HepG2 (cell line): ENCODE results near the gene CAD. TPM values are rescaled to one million over a fixed set of nuclear protein-coding genes. Genes with fewer than 3 reads are reported as not detected.

Source experiments
- AKAP8 ChIP-seq: sonication (generic); formaldehyde crosslinking; IDR thresholded peaks from 2 replicates; pipeline ENCODE4 v1.5.1; 2020; ENCODE audit warnings: mild to moderate bottlenecking, missing genetic modification reagents
- CBX1 ChIP-seq: IDR thresholded peaks from one replicate; pipeline ENCODE4 v1.6.1; 2016; ENCODE audit warnings: antibody characterized with exemption, low read depth
- DR1 ChIP-seq: sonication (generic); formaldehyde crosslinking; IDR thresholded peaks from 2 replicates; pipeline ENCODE4 v1.8.0; 2021; ENCODE audit warnings: mild to moderate bottlenecking, missing genetic modification reagents, inconsistent platforms
- GZF1 ChIP-seq: sonication (generic); formaldehyde crosslinking; IDR thresholded peaks from 2 replicates; pipeline ENCODE4 v1.5.1; 2020; ENCODE audit warnings: mild to moderate bottlenecking, missing genetic modification reagents
- HCFC1 ChIP-seq: fragments of 150-350 bp; IDR thresholded peaks from 2 replicates; pipeline ENCODE4 v1.6.1; 2014; ENCODE audit warnings: low read depth, low read length
- HDAC2 ChIP-seq: sonication (generic); formaldehyde crosslinking; IDR thresholded peaks from 2 replicates; pipeline ENCODE4 v1.4.0; 2020; ENCODE audit warnings: missing genetic modification reagents
- HOXA5 ChIP-seq: sonication (generic); formaldehyde crosslinking; IDR thresholded peaks from 2 replicates; pipeline ENCODE4 v1.4.0; 2020; ENCODE audit warnings: missing genetic modification reagents
- JUN ChIP-seq: sonication (generic); formaldehyde crosslinking; IDR thresholded peaks from 2 replicates; pipeline ENCODE4 v1.4.0; 2020; ENCODE audit warnings: mild to moderate bottlenecking, missing genetic modification reagents
- KLF12 ChIP-seq: sonication (generic); formaldehyde crosslinking; IDR thresholded peaks from 2 replicates; pipeline ENCODE4 v1.4.0; 2020; ENCODE audit warnings: missing genetic modification reagents, borderline replicate concordance
- WIZ ChIP-seq: sonication (generic); formaldehyde crosslinking; IDR thresholded peaks from 2 replicates; pipeline ENCODE4 v1.5.1; 2020; ENCODE audit warnings: mild to moderate bottlenecking, missing genetic modification reagents
- ZFP41 ChIP-seq: sonication (generic); formaldehyde crosslinking; IDR thresholded peaks from 2 replicates; pipeline ENCODE4 v1.4.0; 2020; ENCODE audit warnings: mild to moderate bottlenecking, missing genetic modification reagents, borderline replicate concordance
- ZFY ChIP-seq: sonication (generic); formaldehyde crosslinking; IDR thresholded peaks from 2 replicates; pipeline ENCODE4 v1.4.0; 2020; ENCODE audit warnings: missing genetic modification reagents
- ZNF12 ChIP-seq: sonication (generic); formaldehyde crosslinking; IDR thresholded peaks from 2 replicates; pipeline ENCODE4 v1.5.0; 2020; ENCODE audit warnings: missing genetic modification reagents
- ZNF331 ChIP-seq: sonication (generic); formaldehyde crosslinking; IDR thresholded peaks from 2 replicates; pipeline ENCODE4 v1.4.0; 2020; ENCODE audit warnings: missing genetic modification reagents
- ZNF430 ChIP-seq: sonication (generic); formaldehyde crosslinking; IDR thresholded peaks from 2 replicates; pipeline ENCODE4 v1.9.0; 2021; ENCODE audit warnings: mild to moderate bottlenecking, missing genetic modification reagents
- ZNF557 ChIP-seq: sonication (generic); formaldehyde crosslinking; IDR thresholded peaks from 2 replicates; pipeline ENCODE4 v1.4.0; 2020; ENCODE audit warnings: missing genetic modification reagents
- ZNF644 ChIP-seq: IDR thresholded peaks from 2 replicates; pipeline ENCODE4 v1.6.1; 2016; ENCODE audit warnings: low read depth
- polyA plus RNA-seq, 8 experiments: library from polyadenylated mRNA; depleted of rRNA in 3 of 8; stranded (reverse) in 7 of 8; unstranded in 1 of 8; fragments of >200 nt; fragmentation: Illumina TruSeq in 4 of 8; extraction: Trizol in 4 of 8; gene quantifications; 2 replicates each; pipeline versions ENCODE4 v1.2.1 to v1.2.3, GENCODE V29; 2011 to 2016; ENCODE audit warnings: low read depth in 4 of 8, missing spikeins in 1 of 8, mixed read lengths in 1 of 8; ENCODE audit not compliant: insufficient read depth in 1 of 8
- total RNA-seq, 5 experiments: library from RNA; depleted of rRNA; stranded (reverse); fragments of >200 nt; fragmentation: Illumina TruSeq; extraction: Trizol; gene quantifications; 2 replicates each; pipeline ENCODE4 v1.2.3, GENCODE V29; 2016; ENCODE audit warnings: low read depth in 1 of 5
- TF ChIP-seq, protein P1 (sequence below), 2 experiments: sonication (generic) in 1 of 2; formaldehyde crosslinking in 1 of 2; IDR thresholded peaks; 2 replicates each; pipeline versions ENCODE4 v1.4.0 to v1.6.1; 2018 to 2020; ENCODE audit warnings: missing genetic modification reagents in 2 of 2, borderline replicate concordance in 1 of 2, low read depth in 1 of 2, mild to moderate bottlenecking in 1 of 2, missing biosample characterization in 1 of 2
- TF ChIP-seq, protein P2 (sequence below): sonication (generic); formaldehyde crosslinking; IDR thresholded peaks from 2 replicates; pipeline ENCODE4 v1.9.0; 2021; ENCODE audit warnings: mild to moderate bottlenecking, missing genetic modification reagents

CAD gene
- total and polyA plus RNA-seq, 2 of the 13 experiments (the other 11 are each of a cell fraction or from before 2014, with no cell fraction given), result 21.7 to 37.0 TPM

DNA sequence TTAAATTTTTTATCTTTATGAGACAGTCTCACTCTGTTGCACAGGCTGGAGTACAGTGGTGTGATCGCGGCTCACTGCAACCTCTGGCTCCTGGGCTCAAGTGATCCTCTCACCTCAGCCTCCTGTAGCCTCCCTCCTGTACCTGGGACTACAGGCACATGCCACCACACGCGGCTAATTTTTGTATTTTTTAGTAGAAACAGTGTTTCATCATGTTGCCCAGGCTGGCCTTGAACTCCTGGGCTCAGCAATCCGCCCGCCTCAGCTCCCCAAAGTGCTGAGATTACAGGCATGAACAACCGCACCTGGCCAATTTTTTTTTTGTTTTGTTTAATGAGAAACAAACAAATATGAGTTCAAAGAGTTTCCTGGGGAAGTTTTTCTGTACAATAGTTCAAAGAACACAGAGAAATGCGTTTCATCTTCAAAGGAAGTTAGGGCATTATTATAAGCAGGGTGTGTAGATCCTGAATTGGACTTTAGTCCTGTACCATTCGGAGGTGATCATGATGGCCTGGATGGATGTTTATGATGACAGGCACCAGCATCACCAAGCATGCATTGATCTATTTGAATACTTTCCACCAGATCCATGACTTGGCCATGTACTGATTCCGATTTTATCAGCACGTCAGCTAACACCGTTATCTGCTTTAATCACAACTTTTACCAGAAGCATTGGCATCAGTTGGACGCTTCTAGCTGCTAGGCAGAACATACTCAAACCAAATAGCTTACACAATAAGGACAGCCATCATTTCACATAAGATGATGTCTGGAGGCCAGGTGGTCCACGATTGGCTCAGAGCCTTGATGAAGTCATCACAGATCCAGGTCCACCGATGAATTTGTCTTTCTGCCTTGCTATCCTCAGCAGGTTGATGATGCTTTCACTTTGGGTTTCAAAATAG lies 39.5 kb upstream of the CAD start (continued):
- TF ChIP-seq, protein P1, sequence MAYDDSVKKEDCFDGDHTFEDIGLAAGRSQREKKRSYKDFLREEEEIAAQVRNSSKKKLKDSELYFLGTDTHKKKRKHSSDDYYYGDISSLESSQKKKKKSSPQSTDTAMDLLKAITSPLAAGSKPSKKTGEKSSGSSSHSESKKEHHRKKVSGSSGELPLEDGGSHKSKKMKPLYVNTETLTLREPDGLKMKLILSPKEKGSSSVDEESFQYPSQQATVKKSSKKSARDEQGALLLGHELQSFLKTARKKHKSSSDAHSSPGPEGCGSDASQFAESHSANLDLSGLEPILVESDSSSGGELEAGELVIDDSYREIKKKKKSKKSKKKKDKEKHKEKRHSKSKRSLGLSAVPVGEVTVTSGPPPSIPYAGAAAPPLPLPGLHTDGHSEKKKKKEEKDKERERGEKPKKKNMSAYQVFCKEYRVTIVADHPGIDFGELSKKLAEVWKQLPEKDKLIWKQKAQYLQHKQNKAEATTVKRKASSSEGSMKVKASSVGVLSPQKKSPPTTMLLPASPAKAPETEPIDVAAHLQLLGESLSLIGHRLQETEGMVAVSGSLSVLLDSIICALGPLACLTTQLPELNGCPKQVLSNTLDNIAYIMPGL (CRISPR knock-in tag; IDR thresholded peaks at IDR 0.05; ENCODE audit: borderline replicate concordance in 1 of 2, low read depth in 1 of 2), result peak in 1 of 2 experiments; percentile 24; a peak in 1 of 4 replicates
- TF ChIP-seq ZNF430 (CRISPR knock-in tag) (peak; percentile 7), ZNF644 (CRISPR knock-in tag) (peak; percentile 47), ZNF557 (no peak), ZNF331 (CRISPR knock-in tag) (peak; percentile 89), HOXA5 (CRISPR knock-in tag) (peak; percentile 94), WIZ (0 out of 2 replicates have a peak, but pooled peaks have one; percentile 5), JUN (no peak; the same call in 1 of the 2 replicates), ZFY (CRISPR knock-in tag) (peak; percentile 54; the same call in 1 of the 2 replicates), AKAP8 (CRISPR knock-in tag) (peak; percentile 86; the same call in 1 of the 2 replicates), ZNF12 (CRISPR knock-in tag) (peak; percentile 56; the same call in 1 of the 2 replicates), HCFC1 (0 out of 2 replicates have a peak, but pooled peaks have one; percentile 19), CBX1 (peak; percentile 56), HDAC2 (CRISPR knock-in tag) (peak; percentile 81), ZFP41 (CRISPR knock-in tag) (peak; percentile 79; the same call in 1 of the 2 replicates), KLF12 (CRISPR knock-in tag) (0 out of 2 replicates have a peak, but pooled peaks have one; percentile 81), GZF1 (CRISPR knock-in tag) (peak; percentile 30; the same call in 1 of the 2 replicates), DR1 (CRISPR knock-in tag) (no peak)
- TF ChIP-seq, protein P2, sequence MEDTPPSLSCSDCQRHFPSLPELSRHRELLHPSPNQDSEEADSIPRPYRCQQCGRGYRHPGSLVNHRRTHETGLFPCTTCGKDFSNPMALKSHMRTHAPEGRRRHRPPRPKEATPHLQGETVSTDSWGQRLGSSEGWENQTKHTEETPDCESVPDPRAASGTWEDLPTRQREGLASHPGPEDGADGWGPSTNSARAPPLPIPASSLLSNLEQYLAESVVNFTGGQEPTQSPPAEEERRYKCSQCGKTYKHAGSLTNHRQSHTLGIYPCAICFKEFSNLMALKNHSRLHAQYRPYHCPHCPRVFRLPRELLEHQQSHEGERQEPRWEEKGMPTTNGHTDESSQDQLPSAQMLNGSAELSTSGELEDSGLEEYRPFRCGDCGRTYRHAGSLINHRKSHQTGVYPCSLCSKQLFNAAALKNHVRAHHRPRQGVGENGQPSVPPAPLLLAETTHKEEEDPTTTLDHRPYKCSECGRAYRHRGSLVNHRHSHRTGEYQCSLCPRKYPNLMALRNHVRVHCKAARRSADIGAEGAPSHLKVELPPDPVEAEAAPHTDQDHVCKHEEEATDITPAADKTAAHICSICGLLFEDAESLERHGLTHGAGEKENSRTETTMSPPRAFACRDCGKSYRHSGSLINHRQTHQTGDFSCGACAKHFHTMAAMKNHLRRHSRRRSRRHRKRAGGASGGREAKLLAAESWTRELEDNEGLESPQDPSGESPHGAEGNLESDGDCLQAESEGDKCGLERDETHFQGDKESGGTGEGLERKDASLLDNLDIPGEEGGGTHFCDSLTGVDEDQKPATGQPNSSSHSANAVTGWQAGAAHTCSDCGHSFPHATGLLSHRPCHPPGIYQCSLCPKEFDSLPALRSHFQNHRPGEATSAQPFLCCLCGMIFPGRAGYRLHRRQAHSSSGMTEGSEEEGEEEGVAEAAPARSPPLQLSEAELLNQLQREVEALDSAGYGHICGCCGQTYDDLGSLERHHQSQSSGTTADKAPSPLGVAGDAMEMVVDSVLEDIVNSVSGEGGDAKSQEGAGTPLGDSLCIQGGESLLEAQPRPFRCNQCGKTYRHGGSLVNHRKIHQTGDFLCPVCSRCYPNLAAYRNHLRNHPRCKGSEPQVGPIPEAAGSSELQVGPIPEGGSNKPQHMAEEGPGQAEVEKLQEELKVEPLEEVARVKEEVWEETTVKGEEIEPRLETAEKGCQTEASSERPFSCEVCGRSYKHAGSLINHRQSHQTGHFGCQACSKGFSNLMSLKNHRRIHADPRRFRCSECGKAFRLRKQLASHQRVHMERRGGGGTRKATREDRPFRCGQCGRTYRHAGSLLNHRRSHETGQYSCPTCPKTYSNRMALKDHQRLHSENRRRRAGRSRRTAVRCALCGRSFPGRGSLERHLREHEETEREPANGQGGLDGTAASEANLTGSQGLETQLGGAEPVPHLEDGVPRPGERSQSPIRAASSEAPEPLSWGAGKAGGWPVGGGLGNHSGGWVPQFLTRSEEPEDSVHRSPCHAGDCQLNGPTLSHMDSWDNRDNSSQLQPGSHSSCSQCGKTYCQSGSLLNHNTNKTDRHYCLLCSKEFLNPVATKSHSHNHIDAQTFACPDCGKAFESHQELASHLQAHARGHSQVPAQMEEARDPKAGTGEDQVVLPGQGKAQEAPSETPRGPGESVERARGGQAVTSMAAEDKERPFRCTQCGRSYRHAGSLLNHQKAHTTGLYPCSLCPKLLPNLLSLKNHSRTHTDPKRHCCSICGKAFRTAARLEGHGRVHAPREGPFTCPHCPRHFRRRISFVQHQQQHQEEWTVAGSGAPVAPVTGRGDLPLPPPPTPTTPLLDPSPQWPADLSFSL (CRISPR knock-in tag), result peak; percentile 64; the same call in 1 of the 2 replicates
